HUES48 (cell line): ENCODE data around the gene STX2.

Experiments used
- H3K27ac ChIP-seq: one replicate; pipeline ENCODE4 v1.7.0; 2013; ENCODE audit warnings: low read depth, low read length, inconsistent platforms
- H3K27me3 ChIP-seq: 2 replicates; pipeline ENCODE4 v1.6.1; 2013; ENCODE audit warnings: mild to moderate bottlenecking, low read length; ENCODE audit not compliant: control insufficient read depth, insufficient read depth
- H3K36me3 ChIP-seq: 2 replicates; pipeline ENCODE4 v1.6.1; 2013; ENCODE audit warnings: low read length; ENCODE audit not compliant: control insufficient read depth, insufficient read depth
- H3K4me1 ChIP-seq: 2 replicates; pipeline ENCODE4 v1.6.1; 2013; ENCODE audit warnings: mild to moderate bottlenecking, low read length; ENCODE audit not compliant: control insufficient read depth, insufficient read depth
- H3K4me3 ChIP-seq: 2 replicates; pipeline ENCODE4 v1.5.1; 2013; ENCODE audit warnings: mild to moderate bottlenecking, low read depth, low read length
- H3K9ac ChIP-seq: 2 replicates; pipeline ENCODE4 v1.6.1; 2013; ENCODE audit warnings: mild to moderate bottlenecking, low read depth, low read length, moderate library complexity
- H3K9me3 ChIP-seq: 2 replicates; pipeline ENCODE4 v1.6.1; 2013; ENCODE audit warnings: low read length; ENCODE audit not compliant: control insufficient read depth, insufficient read depth

The STX2 gene

DNA sequence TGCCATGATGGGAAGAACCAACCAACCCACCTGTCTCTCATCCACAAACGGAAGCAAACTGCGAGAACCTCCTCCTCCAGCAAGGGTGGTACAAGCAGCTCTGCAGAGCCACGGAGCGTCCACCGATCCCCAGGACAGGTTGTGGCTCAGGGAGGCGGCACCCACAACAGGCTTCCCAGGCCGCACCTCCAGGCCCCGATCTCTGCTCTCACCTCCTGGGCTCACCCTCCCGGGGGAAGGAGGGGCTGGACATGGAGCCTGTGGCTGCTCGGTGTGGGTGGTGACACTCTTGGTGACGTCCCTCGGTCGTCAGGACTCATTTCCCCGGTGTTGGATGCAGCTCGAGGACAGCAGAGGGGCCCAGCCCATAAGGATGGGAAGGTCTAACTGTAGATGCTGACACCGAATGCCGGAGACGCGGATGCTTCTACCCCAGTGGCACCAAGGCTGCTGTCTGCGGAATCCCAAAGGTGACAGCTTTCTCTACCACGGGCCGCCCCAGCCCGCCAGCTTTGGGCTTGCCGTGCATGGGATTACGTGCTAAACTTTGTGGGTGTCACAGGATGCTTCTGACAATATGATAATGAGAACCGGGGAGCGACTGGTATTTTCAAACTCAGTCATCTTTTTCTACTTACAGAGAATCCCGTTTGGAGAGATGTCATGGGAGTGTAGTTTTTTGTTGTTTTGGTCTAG is 58.0 kb downstream of the STX2 start:
- Histone ChIP-seq H3K36me3 (no peaks in the 10 kb centered on the region), H3K9me3 (no peaks in the 10 kb centered on the region), H3K4me3 (no peak overlapping the region), H3K4me1 (peaks cover 17% of the 10 kb centered on the region), H3K27ac (no peak overlapping the region), H3K9ac (no peak overlapping the region), H3K27me3 (peaks cover under 1% of the 10 kb centered on the region; the same call in 1 of the 2 replicates)

DNA sequence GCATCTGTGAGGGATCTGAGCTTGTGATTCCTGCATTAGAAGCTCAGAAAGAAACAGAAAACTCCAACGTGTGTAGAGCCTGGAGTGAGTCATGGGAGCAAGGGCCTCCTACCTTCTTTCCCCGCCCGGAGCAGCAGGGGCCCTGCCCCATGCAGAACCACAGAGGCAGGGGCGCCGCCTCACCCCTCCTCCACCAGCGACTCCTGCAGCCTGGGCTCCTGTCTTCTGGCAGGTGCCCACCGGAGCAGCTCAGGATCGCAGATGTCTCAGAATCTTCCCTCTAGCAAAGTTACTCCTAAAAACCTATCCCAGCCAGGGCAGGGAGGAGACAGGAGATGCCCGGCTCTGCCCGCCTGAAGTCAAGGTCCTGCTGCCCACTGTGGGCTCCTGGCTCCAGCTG is 58.7 kb downstream of the STX2 start:
- Histone ChIP-seq H3K36me3 (no peaks in the 10 kb centered on the region), H3K4me1 (peaks cover 24% of the 10 kb centered on the region), H3K27me3 (peaks cover 8% of the 10 kb centered on the region; the same call in 1 of the 2 replicates), H3K27ac (no peak overlapping the region), H3K4me3 (no peak overlapping the region), H3K9me3 (no peaks in the 10 kb centered on the region), H3K9ac (no peak overlapping the region)

- Histone ChIP-seq H3K9me3 (no peaks in the 10 kb centered on the region), H3K27me3 (peaks cover 9% of the 10 kb centered on the region; the same call in 1 of the 2 replicates), H3K27ac (no peak overlapping the region), H3K36me3 (no peaks in the 10 kb centered on the region), H3K9ac (no peak overlapping the region), H3K4me3 (no peak overlapping the region), H3K4me1 (peaks cover 24% of the 10 kb centered on the region)
Observed at GRCh38 chr12:130778776-130779175, 60.3 kb downstream of the STX2 start.

GRCh38 chr12:130776857-130777339 is 62.2 kb downstream of the STX2 start:
- Histone ChIP-seq H3K27ac (no peak overlapping the region), H3K4me3 (no peak overlapping the region), H3K27me3 (peaks cover 9% of the 10 kb centered on the region; the same call in 1 of the 2 replicates)

DNA sequence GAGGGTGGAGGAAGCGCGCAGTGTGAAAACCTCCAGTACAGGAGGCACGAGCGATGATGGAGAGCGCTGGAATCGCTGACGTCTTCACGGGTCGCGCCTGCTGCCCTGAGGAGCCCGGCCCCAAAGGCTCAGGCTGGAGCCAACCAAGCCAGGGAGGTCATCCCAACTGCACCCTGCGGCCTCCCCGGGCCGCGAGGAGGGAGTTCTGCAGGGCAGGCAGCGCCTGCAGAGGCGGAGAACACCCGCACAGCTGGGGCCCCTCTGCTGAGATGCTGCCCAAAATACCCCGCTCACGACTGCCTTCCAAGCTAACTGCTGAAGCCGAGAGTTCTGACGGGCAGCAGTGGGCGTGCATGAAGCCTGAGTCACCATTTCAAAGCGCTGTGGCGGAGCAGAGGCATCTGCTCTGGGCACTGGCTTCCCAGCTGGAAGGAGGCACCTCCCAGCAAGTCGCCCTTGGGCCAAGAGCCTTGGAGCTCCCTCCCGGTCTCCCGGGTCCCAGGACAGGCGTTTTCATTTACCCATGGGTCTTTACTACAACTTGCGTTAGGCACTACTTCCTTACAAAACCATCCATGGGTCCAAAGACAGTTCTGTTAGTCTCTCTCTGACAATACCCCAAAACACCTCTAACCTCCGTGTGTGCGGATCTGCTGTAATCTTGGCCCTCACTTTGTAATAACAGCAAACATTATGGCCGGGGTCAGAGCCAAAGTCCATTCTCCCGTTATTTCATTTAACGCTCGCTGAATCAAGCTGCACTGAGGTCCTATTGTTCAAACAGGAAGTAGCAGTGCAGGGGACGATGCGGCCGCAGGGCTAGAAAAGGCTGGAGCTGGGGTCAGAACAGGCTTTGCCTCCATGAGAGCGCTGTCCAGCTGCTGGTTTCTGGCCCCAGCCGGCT is 62.8 kb downstream of the STX2 start:
- H3K27me3 ChIP-seq: peaks cover 9% of the 10 kb centered on the region; the same call in 1 of the 2 replicates
- H3K27ac ChIP-seq: peak overlapping the region; percentile 46
- no peak overlapping the region for H3K9ac ChIP-seq
- H3K4me1 ChIP-seq: peaks cover 11% of the 10 kb centered on the region
- no peaks in the 10 kb centered on the region for H3K36me3 ChIP-seq
- no peaks in the 10 kb centered on the region for H3K9me3 ChIP-seq
- H3K4me3 ChIP-seq: peak overlapping the region; percentile 41

More at GRCh38 chr12:130776857-130777339, 62.2 kb downstream of the STX2 start:
- Histone ChIP-seq H3K4me1 (peaks cover 11% of the 10 kb centered on the region), H3K36me3 (no peaks in the 10 kb centered on the region), H3K9ac (no peak overlapping the region), H3K9me3 (no peaks in the 10 kb centered on the region)

- Histone ChIP-seq H3K9me3 (peaks cover under 1% of the 10 kb centered on the region; the same call in 1 of the 2 replicates), H3K27ac (no peak overlapping the region), H3K36me3 (no peaks in the 10 kb centered on the region), H3K9ac (no peak overlapping the region), H3K4me3 (no peak overlapping the region), H3K27me3 (peaks cover 2% of the 10 kb centered on the region; the same call in 1 of the 2 replicates), H3K4me1 (peaks cover 2% of the 10 kb centered on the region)
Observed at GRCh38 chr12:130770413-130771028, 68.5 kb downstream of the STX2 start.

GRCh38 chr12:130768120-130768519 is 70.9 kb downstream of the STX2 start:
- no peaks in the 10 kb centered on the region for H3K27me3 ChIP-seq
- no peak overlapping the region for H3K9ac ChIP-seq

GRCh38 chr12:130766470-130766869 is 72.6 kb downstream of the STX2 start:
- no peak overlapping the region for H3K9ac ChIP-seq
- no peaks in the 10 kb centered on the region for H3K27me3 ChIP-seq
- no peaks in the 10 kb centered on the region for H3K4me1 ChIP-seq
- no peak overlapping the region for H3K4me3 ChIP-seq
- H3K27ac ChIP-seq: no peak overlapping the region
- no peaks in the 10 kb centered on the region for H3K36me3 ChIP-seq
- H3K9me3 ChIP-seq: peaks cover 12% of the 10 kb centered on the region

More at GRCh38 chr12:130768120-130768519, 70.9 kb downstream of the STX2 start:
- Histone ChIP-seq H3K36me3 (no peaks in the 10 kb centered on the region), H3K4me1 (no peaks in the 10 kb centered on the region), H3K4me3 (no peak overlapping the region), H3K27ac (no peak overlapping the region), H3K9me3 (peaks cover 12% of the 10 kb centered on the region)

DNA sequence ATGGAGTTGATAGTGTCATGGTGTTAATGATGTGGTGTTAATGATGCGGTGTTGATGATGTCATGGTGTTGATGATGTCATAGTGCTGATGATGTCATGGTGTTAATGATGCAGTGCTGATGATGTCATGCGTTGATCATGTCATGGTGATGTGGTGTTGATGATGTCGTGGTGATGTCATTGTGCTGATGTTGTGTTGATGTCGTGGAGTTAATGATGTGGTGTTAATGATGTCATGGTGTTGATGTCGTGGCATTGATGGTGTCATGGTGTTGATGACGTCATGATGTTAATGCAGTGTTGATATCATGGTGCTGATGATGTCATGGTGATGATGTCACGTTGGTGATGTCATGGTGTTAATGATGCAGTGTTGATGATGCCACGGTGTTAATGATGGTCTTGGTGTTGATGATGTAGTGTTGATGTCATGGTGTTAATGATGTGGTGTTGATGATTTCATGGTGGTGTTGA is 73.8 kb downstream of the STX2 start:
- H3K27me3 ChIP-seq: no peaks in the 10 kb centered on the region
- H3K9me3 ChIP-seq: peaks cover 12% of the 10 kb centered on the region
- H3K27ac ChIP-seq: no peak overlapping the region
- H3K4me3 ChIP-seq: no peak overlapping the region
- H3K36me3 ChIP-seq: no peaks in the 10 kb centered on the region
- H3K9ac ChIP-seq: no peak overlapping the region
- H3K4me1 ChIP-seq: no peaks in the 10 kb centered on the region

DNA sequence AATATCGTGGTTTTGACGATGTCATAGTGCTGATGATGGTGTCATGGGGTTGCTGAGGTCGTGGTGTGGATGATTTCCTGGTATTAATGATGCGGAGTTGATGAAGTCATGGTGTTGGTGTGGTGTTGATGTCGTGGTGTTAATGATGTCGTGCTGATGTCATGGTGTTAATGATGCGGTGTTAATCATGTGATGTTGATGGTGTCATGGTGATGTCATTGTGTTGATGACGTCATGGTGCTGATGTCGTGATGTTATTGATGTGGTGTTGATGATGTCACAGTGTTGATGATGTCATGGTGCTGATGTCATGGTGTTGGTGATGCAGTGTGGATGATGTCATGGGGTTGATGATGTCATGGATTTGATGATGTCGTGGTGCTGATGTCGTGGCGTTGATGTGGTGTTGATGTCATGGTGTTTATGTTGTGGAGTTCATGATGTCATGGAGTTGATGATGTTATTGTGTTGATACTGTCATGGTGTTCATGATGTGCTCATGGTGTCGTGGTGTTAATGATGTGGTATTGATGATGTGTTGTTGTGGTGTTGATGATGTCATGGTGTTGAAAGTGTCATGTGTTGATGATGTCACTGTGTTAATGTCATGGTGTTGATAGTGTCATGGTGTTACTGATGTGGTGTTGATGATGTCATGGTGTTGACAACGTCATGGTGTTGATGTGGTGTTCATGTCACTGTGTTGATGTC is 74.4 kb downstream of the STX2 start:
- Histone ChIP-seq H3K27me3 (no peaks in the 10 kb centered on the region), H3K36me3 (no peaks in the 10 kb centered on the region), H3K27ac (no peak overlapping the region), H3K4me1 (no peaks in the 10 kb centered on the region), H3K9me3 (peaks cover 12% of the 10 kb centered on the region), H3K9ac (no peak overlapping the region), H3K4me3 (no peak overlapping the region)
